Measurements from ENCODE around the gene CAPN8.

- TF ChIP-seq POLR2AphosphoS5 (IDR thresholded peaks at IDR 0.05; ENCODE audit: insufficient read depth in 1 of 2, low read depth in 1 of 2), result no peak
- no peak for TF ChIP-seq CTCF (IDR thresholded peaks at IDR 0.05)
Observed at GRCh38 chr1:223617323-223618070, 48.0 kb downstream of the CAPN8 start.
